D721Med (cell line): ENCODE results near the gene ARHGEF33.

Experiments used
- DNase-seq: peaks from one replicate; pipeline ENCODE4 v3.0.0; 2011; ENCODE audit warnings: low spot score; ENCODE audit not compliant: insufficient read length
- FAIRE-seq: peaks from 2 replicates; lab custom pipeline; 2011; peaks lifted over from hg19 to GRCh38; lab: Jason Lieb, UNC
- CTCF ChIP-seq: IDR thresholded peaks from 2 replicates; pipeline ENCODE4 v1.5.1; 2012; ENCODE audit warnings: mild to moderate bottlenecking, control low read depth; ENCODE audit not compliant: insufficient read depth; ENCODE audit errors: missing control alignments

Gene ARHGEF33

GRCh38 chr2:39023649-39024048 is 134.0 kb downstream of the ARHGEF33 start:
- no peak for TF ChIP-seq CTCF
- DNase-seq (no peak), FAIRE-seq (no peak)

- TF ChIP-seq CTCF = no peak
- DNase-seq = no peak
- no peak for FAIRE-seq
Observed at GRCh38 chr2:39024833-39025232, 135.2 kb downstream of the ARHGEF33 start.
